Inflammatory macrophage treated with lipopolysaccharide for 4 hours (primary cell): ENCODE data around the gene GYG2.
"Not testable (repeated sequence)": the region's sequence is repeated elsewhere in the genome, so short reads cannot be mapped to it uniquely, and the experiment has no call there.

Experiments
- DNase-seq: peaks from one replicate; pipeline ENCODE4 v3.0.0-alpha.2; 2020

The GYG2 gene

DNA sequence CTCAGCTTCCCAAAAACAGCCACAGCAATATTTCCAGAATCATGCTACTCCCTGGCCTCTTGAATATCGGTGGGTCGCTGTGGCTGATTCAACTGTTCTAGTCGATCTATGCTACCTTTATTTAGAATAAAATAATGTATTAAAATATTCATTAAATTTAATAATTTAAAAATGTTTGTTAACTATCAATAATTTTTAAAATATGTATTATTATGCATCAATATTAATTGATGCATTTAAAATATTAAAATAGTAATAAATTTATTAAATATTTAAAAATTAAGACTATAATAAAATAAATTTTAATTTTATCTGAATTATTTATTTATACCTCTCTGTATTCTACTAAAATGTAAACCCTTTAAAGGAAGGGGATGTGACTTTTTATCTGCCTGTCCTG, 81.4 kb downstream of the GYG2 start:
- no peak for DNase-seq

DNA sequence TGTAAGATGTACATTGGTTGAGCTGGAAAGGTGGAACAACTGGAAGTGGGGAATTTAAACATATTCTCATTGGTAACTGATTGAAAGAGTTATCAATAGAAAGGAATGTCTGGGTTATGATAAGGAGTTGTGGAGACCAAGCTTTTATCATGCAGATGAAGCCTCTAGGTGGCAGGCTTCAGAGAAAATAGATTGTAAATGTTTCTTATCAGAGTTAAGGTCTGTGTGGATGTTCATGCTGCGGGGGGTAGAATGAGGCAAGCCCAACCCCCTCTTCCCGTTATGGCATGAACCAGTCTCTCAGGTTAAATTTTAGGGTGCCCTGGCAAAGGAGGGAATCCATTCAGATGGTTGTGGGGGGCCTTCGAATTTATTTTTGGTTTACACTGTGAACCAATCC, 84.4 kb downstream of the GYG2 start:
- no peak for DNase-seq

DNA sequence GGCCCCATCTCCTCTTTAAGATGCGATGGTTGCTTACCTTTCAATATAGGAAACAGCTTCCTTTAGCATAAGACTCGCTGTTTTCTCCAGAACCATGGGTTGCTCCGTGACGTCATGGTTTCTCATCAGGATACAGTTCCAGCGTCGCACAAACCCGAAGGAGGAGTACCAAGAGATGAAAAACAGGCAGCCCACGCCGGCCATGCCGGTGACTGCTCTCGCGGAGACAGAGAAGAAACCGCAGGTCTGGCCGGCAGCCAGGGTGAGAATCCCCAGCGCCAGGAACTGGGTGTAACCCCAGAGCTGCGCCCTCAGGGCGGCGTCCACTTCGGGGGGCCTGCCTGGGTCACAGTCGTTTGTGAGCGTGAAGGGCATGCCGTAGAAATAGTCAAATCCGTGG, 89.0 kb downstream of the GYG2 start:
- no peak for DNase-seq

DNA sequence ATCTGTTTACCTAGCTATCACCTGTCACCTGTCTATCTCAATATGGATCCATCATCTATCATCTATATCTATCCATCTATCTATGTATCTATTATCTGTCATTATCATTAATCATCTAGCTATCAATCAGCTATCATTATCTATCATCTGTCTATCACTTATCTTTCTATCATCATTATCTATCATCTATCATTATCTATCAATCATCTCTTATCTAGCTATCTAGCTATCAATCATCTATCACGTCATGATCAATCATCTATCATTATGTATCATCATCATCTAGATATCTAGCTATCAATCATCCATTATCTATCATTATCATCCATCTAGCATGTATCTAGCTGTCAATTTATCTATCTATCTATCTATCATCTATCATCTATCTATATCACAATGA, 92.5 kb downstream of the GYG2 start:
- no peak for DNase-seq

DNA sequence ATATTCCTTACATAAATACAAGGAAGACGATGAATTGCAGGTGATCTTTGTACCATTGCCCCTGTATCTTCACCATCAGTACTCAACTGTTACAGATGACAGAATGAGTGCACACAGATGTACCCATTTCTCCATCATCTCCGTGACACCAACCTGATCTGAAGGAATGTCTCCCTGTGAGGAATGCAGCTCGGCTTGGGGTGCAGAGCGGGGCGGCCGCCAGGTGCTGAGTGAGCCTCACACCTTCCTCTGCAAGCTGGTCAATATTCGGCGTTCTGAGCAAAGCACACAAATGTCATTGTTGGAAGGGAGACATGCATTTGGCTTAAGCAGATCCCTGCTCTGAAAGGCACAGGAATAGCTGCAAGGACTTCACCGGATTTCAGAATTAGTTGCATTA, 93.0 kb downstream of the GYG2 start:
- no peak for DNase-seq

DNA sequence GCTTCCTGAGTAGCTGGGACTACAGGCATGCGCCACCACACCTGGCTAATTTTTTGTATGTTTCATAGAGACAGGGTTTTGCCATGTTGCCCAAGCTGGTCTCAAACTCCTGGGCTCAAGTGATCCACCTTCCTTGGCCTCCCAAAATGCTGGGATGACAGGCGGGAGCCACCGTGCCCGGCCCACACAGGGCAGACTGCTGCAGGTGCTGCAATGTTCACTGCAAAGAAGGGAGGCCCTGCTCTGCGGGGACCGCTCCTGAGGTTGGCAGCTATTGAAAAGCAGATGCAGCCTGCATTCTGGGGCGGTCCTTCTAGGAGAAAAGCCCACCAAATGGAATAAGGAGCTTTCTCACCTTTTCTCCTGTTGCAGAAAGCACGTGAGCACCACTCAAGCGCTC, 95.4 kb downstream of the GYG2 start:
- no peak for DNase-seq

DNA sequence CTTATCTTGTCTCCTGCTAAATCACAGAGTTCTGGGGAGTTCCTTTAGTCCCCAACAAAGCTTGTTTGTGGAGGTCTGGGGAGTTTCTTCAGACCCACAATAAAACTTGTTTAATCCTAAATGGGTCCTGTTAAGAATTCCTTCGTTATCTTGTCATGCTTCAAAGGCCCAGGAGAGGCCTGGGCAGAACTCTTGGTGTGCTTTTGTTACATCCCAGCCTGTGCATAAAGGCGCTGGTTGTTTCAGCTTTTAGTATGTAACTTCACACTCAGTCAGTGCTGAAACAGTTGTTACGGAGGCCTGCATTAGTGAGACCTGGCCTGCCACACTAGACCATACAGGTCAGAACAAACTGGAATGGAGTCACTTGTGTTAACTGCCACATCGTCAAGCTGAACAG, 97.5 kb downstream of the GYG2 start:
- DNase-seq = not testable (repeated sequence)

DNA sequence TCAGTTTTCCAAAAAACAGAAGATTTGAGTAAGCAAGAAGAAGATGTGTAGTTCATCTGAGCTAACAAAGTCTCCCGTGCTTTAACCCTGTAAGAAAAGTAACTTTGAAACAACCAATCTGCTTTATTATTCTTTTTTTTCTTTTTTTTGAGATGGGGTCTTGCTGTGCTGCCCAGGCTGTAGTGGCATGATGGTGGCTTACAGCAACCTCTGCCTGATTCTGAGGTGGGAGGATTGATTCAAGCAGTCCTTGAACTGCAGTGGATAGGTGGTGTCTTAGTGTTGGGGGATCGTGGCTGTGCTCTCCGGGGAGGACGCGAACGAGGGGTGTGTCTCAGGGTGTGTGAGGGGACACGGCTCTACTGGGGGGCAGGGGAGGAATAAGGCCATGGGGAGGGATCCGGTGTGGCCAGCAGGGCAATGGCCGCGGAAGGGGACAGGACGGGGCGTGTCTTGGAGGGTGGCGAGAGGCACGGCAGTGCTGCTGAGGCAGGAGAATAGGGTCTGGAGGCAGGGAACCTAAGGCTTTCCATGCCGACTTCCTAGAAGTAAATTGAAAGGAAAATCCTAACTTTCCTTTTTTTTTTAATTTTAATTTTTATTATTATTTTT, 98.0 kb downstream of the GYG2 start:
- no peak for DNase-seq

DNA sequence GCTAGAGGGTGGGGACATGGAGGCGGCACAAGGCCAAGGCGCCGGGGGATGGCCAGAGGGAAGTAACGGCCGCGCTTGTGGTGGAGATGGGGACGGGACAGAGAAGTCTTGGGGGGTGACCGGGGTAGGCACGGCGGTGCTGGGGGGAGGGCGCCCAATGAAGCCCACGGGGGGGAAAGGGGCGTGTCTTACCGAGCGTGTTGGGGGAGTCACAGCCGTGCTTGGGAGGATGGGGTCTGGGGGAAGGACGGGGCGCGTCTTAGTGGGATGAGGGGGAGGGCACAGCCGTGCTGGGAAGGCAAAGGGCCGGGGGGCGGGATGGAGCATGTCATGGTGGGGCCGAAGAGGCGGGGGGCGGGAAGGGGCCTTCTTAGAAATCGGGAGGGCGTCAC, 99.5 kb downstream of the GYG2 start:
- DNase-seq = peak; percentile 44

DNA sequence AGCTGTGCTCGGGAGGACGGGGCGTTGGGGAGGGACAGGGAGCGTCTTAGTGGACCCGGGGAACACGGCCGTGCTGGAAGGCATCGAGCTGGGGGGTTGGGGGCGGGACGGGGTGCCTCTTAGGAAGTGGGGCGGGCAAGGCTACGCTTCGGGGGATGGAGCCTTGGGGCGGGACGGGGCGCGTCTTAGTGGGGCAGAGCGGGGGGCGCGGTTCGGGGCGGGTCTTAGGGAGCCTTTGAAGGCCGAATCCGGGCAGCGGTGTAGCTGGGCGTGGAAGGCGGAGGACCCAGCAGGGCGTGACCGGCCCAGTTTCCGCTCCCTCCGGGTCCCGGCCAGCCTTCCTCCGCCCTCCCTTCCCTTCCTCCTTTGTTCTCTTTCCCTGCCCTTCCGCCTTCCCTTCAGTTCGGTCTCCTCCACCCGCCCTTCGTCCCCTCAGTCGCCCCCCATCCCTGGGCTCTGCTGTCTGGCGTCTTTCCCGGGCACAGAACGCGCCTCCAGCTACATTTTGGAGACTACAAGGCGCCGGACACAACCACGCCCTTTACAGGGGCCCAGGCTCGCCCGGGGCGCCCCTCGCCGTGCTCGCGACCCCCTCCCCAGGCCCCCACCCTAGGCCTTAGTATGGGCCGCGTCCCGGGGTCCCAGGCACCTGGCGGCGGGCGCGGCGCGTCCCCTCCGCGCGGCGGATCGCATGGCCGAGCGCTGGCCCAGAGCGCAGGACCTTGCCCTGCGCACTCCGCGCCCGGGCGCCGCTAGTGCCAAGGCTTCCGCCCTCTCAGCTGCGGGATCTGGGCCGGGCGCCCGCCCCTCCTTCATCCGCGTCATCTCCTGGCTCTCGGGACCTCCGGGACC, 100.1 kb downstream of the GYG2 start, which contains the start of gene ARSD:
Gene ARSD, minus strand, starts transcription at position 757 of the 852 bp plus-strand sequence. Its CDS starts 64 bp downstream, at position 693.
- peak; percentile 87 for DNase-seq

DNA sequence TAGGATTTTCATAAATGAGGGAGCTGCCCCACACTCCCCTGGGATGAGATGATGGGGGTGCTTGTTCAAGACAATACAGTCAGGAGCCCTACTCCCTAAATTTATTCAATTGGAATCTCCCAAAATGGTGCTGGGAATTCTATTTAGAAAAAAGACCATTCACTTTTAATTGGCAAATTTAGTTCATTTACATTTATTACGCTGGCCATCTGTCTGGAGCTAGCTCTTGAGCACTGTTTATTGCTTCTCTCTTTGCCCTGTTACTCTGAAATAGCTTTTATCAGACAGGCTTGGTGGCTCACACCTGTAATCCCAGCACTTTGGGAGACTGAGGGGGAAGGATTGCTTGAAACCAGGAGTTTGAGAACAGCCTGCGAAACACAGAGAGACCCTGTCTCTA, 102.4 kb downstream of the GYG2 start:
- DNase-seq = no peak

DNA sequence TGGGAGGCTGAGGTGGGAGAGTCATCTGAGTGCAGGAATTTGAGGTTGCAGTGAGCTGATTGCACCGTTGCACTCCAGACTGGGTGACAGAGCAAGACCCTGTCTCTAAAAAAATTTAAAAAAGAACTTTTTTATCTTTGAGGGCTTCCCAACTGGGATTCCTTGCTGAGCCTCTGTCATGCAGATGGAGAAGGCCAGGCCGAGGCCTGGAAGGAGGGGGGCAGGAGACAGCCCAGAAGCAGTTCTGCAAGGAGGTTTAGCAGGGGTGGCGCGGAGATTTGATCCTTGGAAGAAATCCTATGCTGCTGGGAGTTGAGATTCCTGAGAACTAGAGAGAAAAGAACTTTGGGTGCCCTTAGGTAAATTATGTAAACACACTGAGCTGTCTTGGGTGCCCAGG, 102.9 kb downstream of the GYG2 start:
- DNase-seq = no peak
